H1 (cell line): ENCODE data around the gene USH2A. TPM values are rescaled to one million over a fixed set of nuclear protein-coding genes. Genes with fewer than 3 reads are reported as not detected.

ENCODE experiments used
- CTCF ChIA-PET: fragments of 300-600 bp; sonication (Branson Sonifier 250); formaldehyde crosslinking; loops from one replicate; lab custom pipeline; 2021; ENCODE audit not compliant: partially characterized antibody; lab: Charles Lee
- POLR2A ChIA-PET: fragments of 300-600 bp; sonication (Branson Sonifier 250); formaldehyde crosslinking; loops from one replicate; lab custom pipeline; 2021; ENCODE audit warnings: inconsistent platforms; ENCODE audit not compliant: partially characterized antibody; lab: Charles Lee
- DNase-seq, 2 experiments: peaks; one replicate each; pipeline versions ENCODE4 v3.0.0 to v3.0.0-alpha.2; 2010 to 2022; ENCODE audit warnings: low spot score in 2 of 2, low read depth in 1 of 2, mixed read lengths in 1 of 2
- FAIRE-seq: peaks from 2 replicates; lab custom pipeline; 2011; peaks lifted over from hg19 to GRCh38; lab: Jason Lieb, UNC
- H2AFZ ChIP-seq: 2 replicates; pipeline ENCODE4 v1.8.1; 2012; ENCODE audit warnings: low read length, inconsistent platforms
- H2AK5ac ChIP-seq: 2 replicates; pipeline ENCODE4 v1.6.1; 2013; ENCODE audit warnings: low read depth, low read length
- H2BK120ac ChIP-seq: replicated peaks from 2 replicates; pipeline ENCODE3; 2013; ENCODE audit warnings: low read depth, low read length, inconsistent platforms
- H2BK12ac ChIP-seq: 2 replicates; pipeline ENCODE4 v1.6.1; 2013; ENCODE audit warnings: low read depth, low read length
- H2BK15ac ChIP-seq: 2 replicates; pipeline ENCODE4 v1.6.1; 2013; ENCODE audit warnings: low read length
- H2BK20ac ChIP-seq: 2 replicates; pipeline ENCODE4 v1.6.1; 2013; ENCODE audit warnings: low read length
- H2BK5ac ChIP-seq: 2 replicates; pipeline ENCODE4 v1.6.1; 2013; ENCODE audit warnings: low read depth, low read length
- H3K14ac ChIP-seq: 2 replicates; pipeline ENCODE4 v1.6.1; 2013; ENCODE audit warnings: inconsistent platforms; ENCODE audit not compliant: insufficient read length
- H3K18ac ChIP-seq: 2 replicates; pipeline ENCODE4 v1.6.1; 2013; ENCODE audit warnings: low read length; ENCODE audit errors: extremely low read depth
- H3K23ac ChIP-seq: 2 replicates; pipeline ENCODE4 v1.6.1; 2013; ENCODE audit warnings: inconsistent platforms; ENCODE audit not compliant: insufficient read length
- H3K23me2 ChIP-seq: 2 replicates; pipeline ENCODE4 v1.6.1; 2013; ENCODE audit warnings: low read depth, low read length
- H3K27ac ChIP-seq: 2 replicates; pipeline ENCODE4 v1.6.1; 2011; ENCODE audit warnings: low read depth, low read length, inconsistent platforms
- H3K27me3 ChIP-seq, 4 experiments: replicated peaks in 1 of 4; 1 replicate in 1 of 4; 2 replicates in 3 of 4; pipeline versions ENCODE4 v1.6.1 to v1.8.1; 2011 to 2013; ENCODE audit warnings: low read length in 3 of 4, mild to moderate bottlenecking in 3 of 4, inconsistent platforms in 2 of 4, mixed read lengths in 2 of 4, moderate library complexity in 1 of 4; ENCODE audit not compliant: control insufficient read depth in 3 of 4, insufficient read depth in 3 of 4; ENCODE audit errors: extremely low read depth in 1 of 4
- H3K36me3 ChIP-seq, 4 experiments: 2 replicates each; pipeline versions ENCODE4 v1.6.1 to v1.8.1; 2011 to 2013; ENCODE audit warnings: mild to moderate bottlenecking in 4 of 4, low read length in 3 of 4, moderate library complexity in 2 of 4, control low read depth in 1 of 4, inconsistent platforms in 1 of 4; ENCODE audit not compliant: insufficient read depth in 4 of 4, control insufficient read depth in 2 of 4
- H3K4ac ChIP-seq: replicated peaks from 2 replicates; pipeline ENCODE3; 2013; ENCODE audit warnings: low read length, low read depth, mixed read lengths, inconsistent platforms; ENCODE audit not compliant: insufficient read length
- H3K4me1 ChIP-seq, 4 experiments: replicated peaks in 1 of 4; 1 replicate in 1 of 4; 2 replicates in 3 of 4; pipeline versions ENCODE4 v1.6.1 to v1.8.1; 2011 to 2013; ENCODE audit warnings: low read length in 3 of 4, inconsistent platforms in 2 of 4, mixed read lengths in 1 of 4; ENCODE audit not compliant: insufficient read depth in 4 of 4, control insufficient read depth in 3 of 4
- H3K4me2 ChIP-seq, 2 experiments: 2 replicates each; pipeline versions ENCODE4 v1.6.1 to v1.8.1; 2011 to 2013; ENCODE audit warnings: low read depth in 2 of 2, low read length in 2 of 2, control low read depth in 1 of 2, inconsistent platforms in 1 of 2, mild to moderate bottlenecking in 1 of 2; ENCODE audit not compliant: insufficient read depth in 1 of 2
- H3K4me3 ChIP-seq, 4 experiments: fragments of 200-600, 300-600 bp in 1 of 4; sonication (generic), shearing (Covaris generic), sonication (Bioruptor Twin) in 1 of 4; 2 replicates each; pipeline versions ENCODE4 v1.5.1 to v1.8.1; 2011 to 2016; ENCODE audit warnings: low read length in 4 of 4, low read depth in 3 of 4, control low read depth in 2 of 4, inconsistent platforms in 2 of 4, mild to moderate bottlenecking in 2 of 4, mixed read lengths in 1 of 4, moderate library complexity in 1 of 4; ENCODE audit not compliant: insufficient read depth in 2 of 4; ENCODE audit errors: extremely low read depth in 1 of 4
- H3K56ac ChIP-seq: replicated peaks from 2 replicates; pipeline ENCODE3; 2013; ENCODE audit warnings: low read depth, mild to moderate bottlenecking, mixed read lengths, low read length, inconsistent platforms; ENCODE audit not compliant: insufficient read length
- H3K79me1 ChIP-seq: 2 replicates; pipeline ENCODE4 v1.6.1; 2013; ENCODE audit warnings: low read depth, low read length, control low read depth
- H3K79me2 ChIP-seq, 2 experiments: 2 replicates each; pipeline versions ENCODE4 v1.6.1 to v1.8.1; 2012 to 2013; ENCODE audit warnings: low read length in 2 of 2, mild to moderate bottlenecking in 2 of 2, inconsistent platforms in 1 of 2; ENCODE audit not compliant: insufficient read depth in 2 of 2, control insufficient read depth in 1 of 2
- H3K9ac ChIP-seq, 4 experiments: replicated peaks in 1 of 4; 1 replicate in 1 of 4; 2 replicates in 3 of 4; pipeline versions ENCODE4 v1.6.1 to v1.8.1; 2011 to 2013; ENCODE audit warnings: low read depth in 3 of 4, low read length in 3 of 4, control low read depth in 2 of 4, mild to moderate bottlenecking in 2 of 4, moderate library complexity in 2 of 4, inconsistent platforms in 1 of 4; ENCODE audit errors: extremely low read depth in 1 of 4
- H3K9me3 ChIP-seq, 2 experiments: 2 replicates each; pipeline versions ENCODE4 v1.6.1 to v1.8.1; 2012 to 2013; ENCODE audit warnings: mild to moderate bottlenecking in 2 of 2, moderate library complexity in 2 of 2, control low read depth in 1 of 2, inconsistent platforms in 1 of 2, low read depth in 1 of 2, low read length in 1 of 2, mixed read lengths in 1 of 2; ENCODE audit not compliant: insufficient read depth in 2 of 2
- H4K20me1 ChIP-seq, 2 experiments: replicated peaks in 1 of 2; 2 replicates each; pipeline versions ENCODE3 to v1.8.1; 2011 to 2013; ENCODE audit warnings: inconsistent platforms in 2 of 2, low read length in 2 of 2, mild to moderate bottlenecking in 1 of 2; ENCODE audit not compliant: insufficient read depth in 2 of 2, control insufficient read depth in 1 of 2
- H4K5ac ChIP-seq: 2 replicates; pipeline ENCODE4 v1.6.1; 2013; ENCODE audit warnings: low read length, low read depth, mixed read lengths, inconsistent platforms; ENCODE audit not compliant: insufficient read length
- H4K8ac ChIP-seq: 2 replicates; pipeline ENCODE4 v1.8.0; 2013; ENCODE audit warnings: mild to moderate bottlenecking, moderate library complexity, low read length, inconsistent platforms; ENCODE audit not compliant: insufficient read depth; ENCODE audit errors: extremely low read depth
- H4K91ac ChIP-seq: replicated peaks from 2 replicates; pipeline ENCODE3; 2013; ENCODE audit warnings: low read length, mixed read lengths, inconsistent platforms; ENCODE audit not compliant: insufficient read length
- WGBS, 2 experiments: shearing (Covaris generic) in 1 of 2; methylation state at CpG; one replicate each; pipeline versions ENCODE4 v1.1.6 to v1.1.7; 2013 to 2015; ENCODE audit warnings: low lambda C conversion rate in 2 of 2, mixed read lengths in 2 of 2, inconsistent platforms in 1 of 2, low coverage in 1 of 2, missing lambda C conversion rate in 1 of 2; ENCODE audit not compliant: insufficient replicate concordance in 2 of 2, insufficient coverage in 1 of 2, insufficient read length in 1 of 2; ENCODE audit errors: extremely low coverage in 1 of 2, missing lambda C conversion rate in 1 of 2; 5-methylcytosine and 5-hydroxymethylcytosine counted together
- polyA plus RNA-seq, 7 experiments: library from polyadenylated mRNA; depleted of rRNA in 3 of 7; stranded (reverse) in 5 of 7; unstranded in 2 of 7; fragments of >200 nt in 5 of 7; fragments of 200-250 nt in 2 of 7; gene quantifications; 1 replicate in 5 of 7; 2 replicates in 1 of 7; 4 replicates in 1 of 7; pipeline versions ENCODE4 v1.2.1 to v1.2.3, GENCODE V29; 2011 to 2013; ENCODE audit warnings: missing spikeins in 2 of 7, mixed read lengths in 2 of 7
- total RNA-seq: library from RNA; stranded (reverse); fragmentation: NEBNext Ultra II Directional; extraction: Animal tissue kit (Norgen Biotek cat#: 25700); gene quantifications from 2 replicates; pipeline ENCODE4 v1.2.1, GENCODE V29; 2021
- TF ChIP-seq, protein P1 (sequence below): IDR thresholded peaks from 2 replicates; pipeline ENCODE4 v1.6.1; 2011; ENCODE audit warnings: low read length, improper control_type of control experiment

Gene USH2A
- total and polyA plus RNA-seq, 2 of the 8 experiments (the other 6 are each of a cell fraction or from before 2014, with no cell fraction given): 0.02 to 0.17 TPM

DNA sequence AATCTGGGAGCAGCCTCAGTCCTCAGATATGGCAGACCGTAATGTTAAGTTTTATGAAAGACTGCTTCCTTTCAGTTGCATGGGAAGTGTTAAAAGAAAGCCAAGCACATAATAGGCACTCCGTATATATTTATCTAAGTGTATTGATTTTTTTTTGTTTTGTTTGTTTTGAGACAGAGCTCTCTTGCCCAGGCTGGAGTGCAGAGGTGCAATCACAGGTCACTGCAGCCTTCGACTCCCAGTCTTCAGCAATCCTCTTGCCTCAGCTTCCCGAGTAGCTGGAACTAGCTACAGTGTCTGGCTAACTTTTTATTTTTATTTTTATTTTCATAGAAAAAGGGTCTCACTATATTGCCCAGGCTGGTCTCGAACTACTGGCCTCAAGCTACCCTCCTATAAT lies 341.8 kb downstream of the USH2A start:
- ChIA-PET CTCF (no interaction called here), POLR2A (no interaction called here)

More for the DNA sequence above, 341.8 kb downstream of the USH2A start:
- Histone ChIP-seq H3K4ac (no peak overlapping the region), H2AK5ac (no peak overlapping the region), H3K27ac (no peak overlapping the region), H3K23me2 (no peaks in the 10 kb centered on the region), H3K36me3 (no peaks in the 10 kb centered on the region), H3K79me1 (no peaks in the 10 kb centered on the region), H2BK15ac (no peak overlapping the region), H3K4me3 (no peak overlapping the region), H2BK20ac (no peak overlapping the region), H3K56ac (no peak overlapping the region), H4K5ac (no peak overlapping the region), H2BK5ac (no peak overlapping the region), H2BK120ac (no peak overlapping the region), H3K18ac (no peak overlapping the region), H4K91ac (no peak overlapping the region), H3K27me3 (no peaks in the 10 kb centered on the region), H3K23ac (no peak overlapping the region), H4K20me1 (no peaks in the 10 kb centered on the region), H3K14ac (no peak overlapping the region), H3K4me2 (no peak overlapping the region), H3K79me2 (no peaks in the 10 kb centered on the region), H3K9me3 (no peaks in the 10 kb centered on the region), H3K9ac (no peak overlapping the region), H2BK12ac (no peak overlapping the region), H4K8ac (no peak overlapping the region), H3K4me1 (no peaks in the 10 kb centered on the region; a peak in 1 of 7 replicates), H2AFZ (no peak overlapping the region)
- FAIRE-seq (no peak), DNase-seq (no peak)
- TF ChIP-seq, protein P1, sequence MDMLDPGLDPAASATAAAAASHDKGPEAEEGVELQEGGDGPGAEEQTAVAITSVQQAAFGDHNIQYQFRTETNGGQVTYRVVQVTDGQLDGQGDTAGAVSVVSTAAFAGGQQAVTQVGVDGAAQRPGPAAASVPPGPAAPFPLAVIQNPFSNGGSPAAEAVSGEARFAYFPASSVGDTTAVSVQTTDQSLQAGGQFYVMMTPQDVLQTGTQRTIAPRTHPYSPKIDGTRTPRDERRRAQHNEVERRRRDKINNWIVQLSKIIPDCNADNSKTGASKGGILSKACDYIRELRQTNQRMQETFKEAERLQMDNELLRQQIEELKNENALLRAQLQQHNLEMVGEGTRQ: no peak
- 76% methylated on average over 5 of the region's 5 CpGs; no CpG with 5 or more reads in 1 of the 2 experiments for WGBS, 2 experiments
